Measurements from ENCODE around the gene FDCSP.

Gene FDCSP

DNA sequence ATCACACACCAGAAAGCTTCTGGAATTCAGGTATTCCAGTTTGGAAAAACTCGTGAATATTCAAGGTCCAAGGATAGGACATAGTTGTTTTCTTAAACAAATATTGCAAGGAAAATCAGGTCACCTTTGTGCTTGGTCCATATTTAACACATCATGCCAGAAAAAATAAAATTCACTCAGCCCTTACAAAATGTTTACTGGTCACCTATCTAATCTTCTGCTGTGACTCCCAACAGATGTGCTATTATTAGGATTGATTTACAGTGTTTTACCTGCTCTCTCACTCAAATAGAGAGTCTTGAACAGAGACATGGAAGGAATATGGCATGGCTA is 26.0 kb downstream of the FDCSP start:
- no peaks in the 10 kb centered on the region for H3K36me3 ChIP-seq (ENCODE audit: low read depth)
- H3K27ac ChIP-seq (ENCODE audit: poor library complexity, severe bottlenecking), result no peak overlapping the region
- DNase-seq (ENCODE audit: low spot score) (no peak), ATAC-seq (ENCODE audit: low read depth) (no peak)
- no peaks in the 10 kb centered on the region for H3K27me3 ChIP-seq (ENCODE audit: insufficient read depth, poor library complexity, severe bottlenecking)
- H3K4me1 ChIP-seq (ENCODE audit: insufficient read depth, poor library complexity, severe bottlenecking), result no peaks in the 10 kb centered on the region
- H3K4me3 ChIP-seq (ENCODE audit: severe bottlenecking), result no peak overlapping the region
- TF ChIP-seq, protein P1, sequence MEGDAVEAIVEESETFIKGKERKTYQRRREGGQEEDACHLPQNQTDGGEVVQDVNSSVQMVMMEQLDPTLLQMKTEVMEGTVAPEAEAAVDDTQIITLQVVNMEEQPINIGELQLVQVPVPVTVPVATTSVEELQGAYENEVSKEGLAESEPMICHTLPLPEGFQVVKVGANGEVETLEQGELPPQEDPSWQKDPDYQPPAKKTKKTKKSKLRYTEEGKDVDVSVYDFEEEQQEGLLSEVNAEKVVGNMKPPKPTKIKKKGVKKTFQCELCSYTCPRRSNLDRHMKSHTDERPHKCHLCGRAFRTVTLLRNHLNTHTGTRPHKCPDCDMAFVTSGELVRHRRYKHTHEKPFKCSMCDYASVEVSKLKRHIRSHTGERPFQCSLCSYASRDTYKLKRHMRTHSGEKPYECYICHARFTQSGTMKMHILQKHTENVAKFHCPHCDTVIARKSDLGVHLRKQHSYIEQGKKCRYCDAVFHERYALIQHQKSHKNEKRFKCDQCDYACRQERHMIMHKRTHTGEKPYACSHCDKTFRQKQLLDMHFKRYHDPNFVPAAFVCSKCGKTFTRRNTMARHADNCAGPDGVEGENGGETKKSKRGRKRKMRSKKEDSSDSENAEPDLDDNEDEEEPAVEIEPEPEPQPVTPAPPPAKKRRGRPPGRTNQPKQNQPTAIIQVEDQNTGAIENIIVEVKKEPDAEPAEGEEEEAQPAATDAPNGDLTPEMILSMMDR (IDR thresholded peaks at IDR 0.05; ENCODE audit: poor library complexity, severe bottlenecking), result no peak
- no peaks in the 10 kb centered on the region for H3K9me3 ChIP-seq (ENCODE audit: severe bottlenecking)

DNA sequence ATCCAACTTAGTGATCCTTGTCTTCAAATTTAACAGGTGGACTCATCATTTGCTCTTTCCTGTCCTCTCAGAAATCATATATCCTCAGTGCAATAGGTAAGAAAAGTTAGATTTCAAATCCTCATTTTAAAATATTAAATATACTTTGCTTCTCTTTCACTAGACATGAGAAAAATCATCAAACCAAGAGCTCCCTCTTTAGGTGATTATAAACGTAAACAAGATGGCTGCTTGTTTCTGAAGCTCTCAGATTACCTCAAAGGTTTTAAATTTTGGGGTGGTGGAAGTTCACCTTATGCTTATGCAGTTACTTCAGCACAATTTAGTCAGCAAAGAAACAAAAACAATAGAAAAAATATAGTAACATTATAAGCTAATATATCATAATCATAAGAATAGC is 43.8 kb downstream of the FDCSP start:
- no peaks in the 10 kb centered on the region for H3K4me1 ChIP-seq (ENCODE audit: insufficient read depth, poor library complexity, severe bottlenecking)
- no peaks in the 10 kb centered on the region for H3K9me3 ChIP-seq (ENCODE audit: severe bottlenecking)
- DNase-seq (ENCODE audit: low spot score) (no peak), ATAC-seq (ENCODE audit: low read depth) (no peak)
- TF ChIP-seq, protein P1 (IDR thresholded peaks at IDR 0.05; ENCODE audit: poor library complexity, severe bottlenecking), result peak; percentile 41
- H3K36me3 ChIP-seq (ENCODE audit: low read depth), result no peaks in the 10 kb centered on the region
- no peak overlapping the region for H3K4me3 ChIP-seq (ENCODE audit: severe bottlenecking)
- H3K27me3 ChIP-seq (ENCODE audit: insufficient read depth, poor library complexity, severe bottlenecking), result no peaks in the 10 kb centered on the region
- no peak overlapping the region for H3K27ac ChIP-seq (ENCODE audit: poor library complexity, severe bottlenecking)

DNA sequence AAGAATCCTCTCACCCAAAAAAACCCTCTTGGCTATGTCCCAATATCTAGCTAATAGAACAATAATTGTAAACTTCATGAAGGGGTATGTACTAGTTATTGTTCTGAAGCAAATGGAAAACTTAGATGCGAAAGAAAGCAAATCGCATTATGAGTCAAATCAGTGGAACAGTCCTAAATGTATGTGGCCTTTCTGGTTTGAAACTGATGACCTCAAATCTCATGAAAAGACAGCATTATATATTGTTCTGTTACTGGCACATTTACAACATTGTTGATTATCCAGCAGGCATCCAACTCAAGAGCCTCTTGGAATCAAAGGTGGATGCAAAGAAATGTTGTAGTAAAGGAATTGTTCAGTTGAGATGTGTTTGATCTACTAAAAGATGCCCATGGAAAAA is 51.2 kb downstream of the FDCSP start:
- no peak for DNase-seq (ENCODE audit: low spot score)
- ATAC-seq (ENCODE audit: low read depth), result no peak
- no peaks in the 10 kb centered on the region for H3K9me3 ChIP-seq (ENCODE audit: severe bottlenecking)
- no peak overlapping the region for H3K27ac ChIP-seq (ENCODE audit: poor library complexity, severe bottlenecking)
- no peak overlapping the region for H3K4me3 ChIP-seq (ENCODE audit: severe bottlenecking)
- H3K4me1 ChIP-seq (ENCODE audit: insufficient read depth, poor library complexity, severe bottlenecking), result no peaks in the 10 kb centered on the region
- no peaks in the 10 kb centered on the region for H3K36me3 ChIP-seq (ENCODE audit: low read depth)
- TF ChIP-seq, protein P1 (IDR thresholded peaks at IDR 0.05; ENCODE audit: poor library complexity, severe bottlenecking), result no peak
- H3K27me3 ChIP-seq (ENCODE audit: insufficient read depth, poor library complexity, severe bottlenecking), result no peaks in the 10 kb centered on the region

DNA sequence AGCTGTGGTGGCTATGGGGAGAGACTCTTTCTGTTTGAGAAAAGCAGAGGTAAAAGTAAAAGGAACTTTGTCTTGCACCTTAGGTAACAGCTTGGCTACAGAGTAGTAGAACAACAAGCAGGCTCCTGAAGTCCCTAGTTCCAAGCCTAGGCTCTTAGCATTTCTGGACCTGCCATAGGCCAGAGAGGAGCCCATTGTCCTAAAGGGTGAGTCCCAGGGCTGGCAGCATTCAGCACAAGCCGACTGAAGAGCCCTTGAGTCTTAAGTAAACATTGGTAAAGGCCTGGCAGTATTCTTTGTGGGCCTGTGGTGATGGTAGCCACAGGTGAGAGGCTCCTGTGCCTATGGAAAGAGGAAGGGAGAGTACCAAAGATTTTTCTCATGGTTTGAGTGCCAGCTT is 54.6 kb downstream of the FDCSP start:
- Histone ChIP-seq H3K36me3 (ENCODE audit: low read depth) (no peaks in the 10 kb centered on the region), H3K27ac (ENCODE audit: poor library complexity, severe bottlenecking) (no peak overlapping the region), H3K27me3 (ENCODE audit: insufficient read depth, poor library complexity, severe bottlenecking) (no peaks in the 10 kb centered on the region), H3K4me3 (ENCODE audit: severe bottlenecking) (no peak overlapping the region), H3K4me1 (ENCODE audit: insufficient read depth, poor library complexity, severe bottlenecking) (no peaks in the 10 kb centered on the region), H3K9me3 (ENCODE audit: severe bottlenecking) (no peaks in the 10 kb centered on the region)
- ATAC-seq (ENCODE audit: low read depth) (no peak), DNase-seq (ENCODE audit: low spot score) (no peak)
- TF ChIP-seq, protein P1 (IDR thresholded peaks at IDR 0.05; ENCODE audit: poor library complexity, severe bottlenecking), result no peak

All from RWPE2 (cell line).